ENCODE data around the gene MTM1. TPM values are rescaled to one million over a fixed set of nuclear protein-coding genes. Genes with fewer than 3 reads are reported as not detected.

The MTM1 gene
- polyA plus RNA-seq, 3 donors: 6.5 to 23.4 (median 17.0) TPM

DNA sequence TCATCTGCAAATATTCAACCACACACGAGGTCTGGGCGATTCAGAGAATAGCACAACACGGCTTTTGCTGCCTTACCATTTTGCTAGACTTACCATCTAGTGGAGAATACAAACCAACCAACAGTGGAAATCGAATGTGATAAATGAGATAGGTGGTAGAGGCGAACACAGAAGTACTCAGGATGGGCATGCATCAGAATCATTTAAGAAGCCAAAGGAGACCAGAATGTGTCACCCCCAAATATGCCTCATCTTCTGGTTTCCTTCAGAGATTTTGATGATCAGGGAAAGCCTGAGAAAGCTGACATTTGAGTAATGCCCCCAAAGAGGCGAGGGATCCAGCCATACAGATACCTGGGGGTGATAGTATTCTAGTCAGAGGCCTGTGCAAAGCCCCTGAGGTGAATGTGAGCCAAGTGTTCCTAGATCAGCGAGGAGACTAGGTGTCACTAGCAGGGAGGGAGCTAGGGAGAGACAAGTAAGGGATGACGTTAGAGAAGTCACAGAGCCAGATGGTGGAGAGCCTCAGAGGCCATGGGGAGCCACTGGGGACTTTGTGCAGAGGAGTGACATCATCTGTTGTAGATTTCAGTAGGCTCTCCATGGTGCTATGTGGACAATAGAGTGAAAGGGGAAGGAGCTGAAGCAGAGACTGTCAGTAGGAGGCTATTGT, 126.5 kb downstream of the MTM1 start:
- intact Hi-C loops (cut with micrococcal nuclease): no loop called here
- H3K4me3 ChIP-seq (replicated peaks in 1 of 3; ENCODE audit: low read depth in 2 of 3, low read length in 3 of 3): peak overlapping the region in 1 of 3 experiments; percentile 77
- no peak overlapping the region for H3K9ac ChIP-seq (ENCODE audit: insufficient read depth, low read length, poor library complexity, severe bottlenecking)
- Mint-ChIP-seq H3K4me1 (peaks cover 41% of the 10 kb centered on the region), H3K27ac (peak overlapping the region; percentile 19 to 84 (median 66)), H3K27me3 (ENCODE audit: low read depth in 3 of 3) (peaks cover 0 to 8% (median 0%) of the 10 kb centered on the region in 3 donors), H3K9me3 (peaks cover 0 to 5% (median 0%) of the 10 kb centered on the region in 7 donors), H3K4me3 (peak overlapping the region; percentile 35 to 46), H3K36me3 (peaks cover 2 to 4% of the 10 kb centered on the region in 2 donors)
- H2AFZ ChIP-seq (ENCODE audit: insufficient read depth, low read depth, low read length, poor library complexity, severe bottlenecking): no peak overlapping the region
- 29% methylated on average over 1 of the region's 8 CpGs for WGBS (ENCODE audit: insufficient coverage)
- peak overlapping the region; percentile 77 for H3K4me2 ChIP-seq (replicated peaks; ENCODE audit: extremely low read depth, low read length, poor library complexity, severe bottlenecking)
- peak in 2 of 3 donors; percentile 20 to 41 for DNase-seq
- no peaks in the 10 kb centered on the region for H4K20me1 ChIP-seq (ENCODE audit: insufficient read depth, low read length)
- TF ChIP-seq, protein P1, sequence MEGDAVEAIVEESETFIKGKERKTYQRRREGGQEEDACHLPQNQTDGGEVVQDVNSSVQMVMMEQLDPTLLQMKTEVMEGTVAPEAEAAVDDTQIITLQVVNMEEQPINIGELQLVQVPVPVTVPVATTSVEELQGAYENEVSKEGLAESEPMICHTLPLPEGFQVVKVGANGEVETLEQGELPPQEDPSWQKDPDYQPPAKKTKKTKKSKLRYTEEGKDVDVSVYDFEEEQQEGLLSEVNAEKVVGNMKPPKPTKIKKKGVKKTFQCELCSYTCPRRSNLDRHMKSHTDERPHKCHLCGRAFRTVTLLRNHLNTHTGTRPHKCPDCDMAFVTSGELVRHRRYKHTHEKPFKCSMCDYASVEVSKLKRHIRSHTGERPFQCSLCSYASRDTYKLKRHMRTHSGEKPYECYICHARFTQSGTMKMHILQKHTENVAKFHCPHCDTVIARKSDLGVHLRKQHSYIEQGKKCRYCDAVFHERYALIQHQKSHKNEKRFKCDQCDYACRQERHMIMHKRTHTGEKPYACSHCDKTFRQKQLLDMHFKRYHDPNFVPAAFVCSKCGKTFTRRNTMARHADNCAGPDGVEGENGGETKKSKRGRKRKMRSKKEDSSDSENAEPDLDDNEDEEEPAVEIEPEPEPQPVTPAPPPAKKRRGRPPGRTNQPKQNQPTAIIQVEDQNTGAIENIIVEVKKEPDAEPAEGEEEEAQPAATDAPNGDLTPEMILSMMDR (IDR thresholded peaks at IDR 0.05): no peak
- H3K79me2 ChIP-seq (ENCODE audit: insufficient read depth, low read length): peaks cover 29% of the 10 kb centered on the region
- H3K36me3 ChIP-seq (replicated peaks in 1 of 2; ENCODE audit: control insufficient read depth in 1 of 2, insufficient read depth in 2 of 2, low read length in 2 of 2): no peaks in the 10 kb centered on the region
- H3K27me3 ChIP-seq (ENCODE audit: control insufficient read depth in 2 of 2, insufficient read depth in 2 of 2, low read length in 2 of 2): no peaks in the 10 kb centered on the region
- peaks cover 35 to 40% of the 10 kb centered on the region in 2 donors for H3K4me1 ChIP-seq (ENCODE audit: control insufficient read depth in 1 of 2, insufficient read depth in 2 of 2, low read length in 2 of 2)
- peaks cover 0 to 4% of the 10 kb centered on the region in 2 donors for H3K9me3 ChIP-seq (replicated peaks in 1 of 2; ENCODE audit: control insufficient read depth in 1 of 2, insufficient read depth in 1 of 2, low read length in 2 of 2)
- peak overlapping the region; percentile 81 to 93 for H3K27ac ChIP-seq (ENCODE audit: low read depth in 1 of 2, low read length in 2 of 2)

DNA sequence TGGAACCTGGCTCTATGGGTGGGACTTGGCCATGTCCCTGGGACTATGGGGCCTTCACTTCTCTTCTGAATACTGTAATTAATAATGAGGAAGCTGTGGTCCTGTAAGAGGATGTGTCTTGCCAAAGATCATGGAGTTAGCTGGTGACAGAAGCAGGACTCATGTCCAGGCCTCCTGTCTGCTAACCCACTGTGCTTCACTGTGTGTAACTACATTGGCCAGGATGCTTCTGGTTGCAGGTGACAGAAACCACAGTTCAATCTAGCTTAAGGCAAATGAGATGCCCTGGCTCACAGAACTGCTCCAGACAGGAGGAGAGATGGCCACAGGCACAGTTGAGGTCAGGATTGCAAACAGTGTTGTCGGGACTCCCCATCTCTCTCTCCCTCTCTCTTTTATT, 127.9 kb downstream of the MTM1 start:
- H3K36me3 Mint-ChIP-seq: peaks cover 0 to 4% of the 10 kb centered on the region in 2 donors
- peak overlapping the region in 1 of 2 donors; percentile 6 for H3K4me3 Mint-ChIP-seq
- H3K27me3 Mint-ChIP-seq (ENCODE audit: low read depth in 3 of 3): peaks cover 0 to 8% (median 0%) of the 10 kb centered on the region in 3 donors
- Histone ChIP-seq H3K9me3 (replicated peaks in 1 of 2; ENCODE audit: control insufficient read depth in 1 of 2, insufficient read depth in 1 of 2, low read length in 2 of 2) (no peaks in the 10 kb centered on the region), H3K4me2 (replicated peaks; ENCODE audit: extremely low read depth, low read length, poor library complexity, severe bottlenecking) (peak overlapping the region; percentile 34), H3K27me3 (ENCODE audit: control insufficient read depth in 2 of 2, insufficient read depth in 2 of 2, low read length in 2 of 2) (no peaks in the 10 kb centered on the region), H3K4me1 (ENCODE audit: control insufficient read depth in 1 of 2, insufficient read depth in 2 of 2, low read length in 2 of 2) (peaks cover 35 to 40% of the 10 kb centered on the region in 2 donors), H2AFZ (ENCODE audit: insufficient read depth, low read depth, low read length, poor library complexity, severe bottlenecking) (no peak overlapping the region), H4K20me1 (ENCODE audit: insufficient read depth, low read length) (no peaks in the 10 kb centered on the region), H3K27ac (ENCODE audit: low read depth in 1 of 2, low read length in 2 of 2) (peak overlapping the region in 1 of 2 donors; percentile 23), H3K9ac (ENCODE audit: insufficient read depth, low read length, poor library complexity, severe bottlenecking) (no peak overlapping the region), H3K36me3 (replicated peaks in 1 of 2; ENCODE audit: control insufficient read depth in 1 of 2, insufficient read depth in 2 of 2, low read length in 2 of 2) (no peaks in the 10 kb centered on the region), H3K79me2 (ENCODE audit: insufficient read depth, low read length) (peaks cover 29% of the 10 kb centered on the region), H3K4me3 (replicated peaks in 1 of 3; ENCODE audit: low read depth in 2 of 3, low read length in 3 of 3) (no peak overlapping the region)
- H3K4me1 Mint-ChIP-seq: peaks cover 41% of the 10 kb centered on the region
- TF ChIP-seq, protein P1 (IDR thresholded peaks at IDR 0.05): no peak
- WGBS (ENCODE audit: insufficient coverage): no CpG with 5 or more reads among the region's 1 CpG
- peak overlapping the region; percentile 52 to 89 (median 70) for H3K27ac Mint-ChIP-seq
- intact Hi-C loops (cut with micrococcal nuclease): no loop called here
- DNase-seq: peak; percentile 47 to 53 (median 48)
- H3K9me3 Mint-ChIP-seq: peaks cover 0 to 3% (median 0%) of the 10 kb centered on the region in 7 donors

Data from CD14-positive monocyte (primary cell).